Mesendoderm (in vitro differentiated cells): Measurements from ENCODE around the gene MTUS2.

ENCODE experiments used
- DNase-seq: peaks from one replicate; pipeline ENCODE4 v3.0.0; 2013
- H2AK5ac ChIP-seq: 2 replicates; pipeline ENCODE4 v1.6.1; 2013; ENCODE audit warnings: low read length, inconsistent platforms
- H2BK120ac ChIP-seq: 2 replicates; pipeline ENCODE4 v1.6.1; 2013; ENCODE audit warnings: low read depth, mild to moderate bottlenecking, low read length, moderate library complexity, mixed read lengths
- H2BK15ac ChIP-seq: replicated peaks from 2 replicates; pipeline ENCODE4 v1.6.1; 2013; ENCODE audit warnings: low read depth, mild to moderate bottlenecking, moderate library complexity
- H2BK5ac ChIP-seq: 2 replicates; pipeline ENCODE4 v1.6.1; 2013; ENCODE audit warnings: low read length, inconsistent platforms
- H3K18ac ChIP-seq: 2 replicates; pipeline ENCODE4 v1.6.1; 2013; ENCODE audit warnings: mild to moderate bottlenecking, low read length, mixed read lengths
- H3K23ac ChIP-seq: one replicate; pipeline ENCODE4 v1.6.1; 2013; ENCODE audit warnings: low read length
- H3K27ac ChIP-seq: 2 replicates; pipeline ENCODE4 v1.5.1; 2013; ENCODE audit warnings: low read depth, mild to moderate bottlenecking, inconsistent platforms, low read length, moderate library complexity
- H3K27me3 ChIP-seq: 2 replicates; pipeline ENCODE4 v1.6.1; 2013; ENCODE audit warnings: low read length, control low read depth, mild to moderate bottlenecking, inconsistent platforms; ENCODE audit not compliant: insufficient read depth, poor library complexity
- H3K36me3 ChIP-seq: 2 replicates; pipeline ENCODE4 v1.6.1; 2013; ENCODE audit warnings: low read length, inconsistent platforms; ENCODE audit not compliant: control insufficient read depth, insufficient read depth
- H3K4ac ChIP-seq: one replicate; pipeline ENCODE4 v1.6.1; 2013; ENCODE audit warnings: low read depth, mild to moderate bottlenecking, low read length, moderate library complexity
- H3K4me1 ChIP-seq: 2 replicates; pipeline ENCODE4 v1.6.1; 2013; ENCODE audit warnings: low read depth, low read length, inconsistent platforms; ENCODE audit not compliant: control insufficient read depth
- H3K4me2 ChIP-seq: 2 replicates; pipeline ENCODE4 v1.6.1; 2013; ENCODE audit warnings: low read length
- H3K4me3 ChIP-seq: 2 replicates; pipeline ENCODE4 v1.5.1; 2013; ENCODE audit warnings: mild to moderate bottlenecking, low read length
- H3K56ac ChIP-seq: one replicate; pipeline ENCODE4 v1.6.1; 2013; ENCODE audit warnings: low read length
- H3K79me1 ChIP-seq: 2 replicates; pipeline ENCODE4 v1.6.1; 2013; ENCODE audit warnings: low read length, inconsistent platforms
- H3K79me2 ChIP-seq: 2 replicates; pipeline ENCODE4 v1.6.1; 2013; ENCODE audit warnings: mild to moderate bottlenecking, low read length; ENCODE audit not compliant: control insufficient read depth, insufficient read depth
- H3K9ac ChIP-seq: 2 replicates; pipeline ENCODE4 v1.6.1; 2013; ENCODE audit warnings: low read length, inconsistent platforms
- H4K5ac ChIP-seq: one replicate; pipeline ENCODE4 v1.6.1; 2013; ENCODE audit warnings: low read length
- H4K8ac ChIP-seq: one replicate; pipeline ENCODE4 v1.6.1; 2013; ENCODE audit warnings: low read depth, mild to moderate bottlenecking, control low read depth, low read length, moderate library complexity
- WGBS: extraction: QIAGEN DNeasy Blood & Tissue Kit; methylation state at CpG from one replicate; pipeline ENCODE4 v1.1.7; 2013; ENCODE audit warnings: low lambda C conversion rate, missing lambda C conversion rate; ENCODE audit not compliant: insufficient coverage; ENCODE audit errors: extremely low coverage; 5-methylcytosine and 5-hydroxymethylcytosine counted together

MTUS2 gene

DNA sequence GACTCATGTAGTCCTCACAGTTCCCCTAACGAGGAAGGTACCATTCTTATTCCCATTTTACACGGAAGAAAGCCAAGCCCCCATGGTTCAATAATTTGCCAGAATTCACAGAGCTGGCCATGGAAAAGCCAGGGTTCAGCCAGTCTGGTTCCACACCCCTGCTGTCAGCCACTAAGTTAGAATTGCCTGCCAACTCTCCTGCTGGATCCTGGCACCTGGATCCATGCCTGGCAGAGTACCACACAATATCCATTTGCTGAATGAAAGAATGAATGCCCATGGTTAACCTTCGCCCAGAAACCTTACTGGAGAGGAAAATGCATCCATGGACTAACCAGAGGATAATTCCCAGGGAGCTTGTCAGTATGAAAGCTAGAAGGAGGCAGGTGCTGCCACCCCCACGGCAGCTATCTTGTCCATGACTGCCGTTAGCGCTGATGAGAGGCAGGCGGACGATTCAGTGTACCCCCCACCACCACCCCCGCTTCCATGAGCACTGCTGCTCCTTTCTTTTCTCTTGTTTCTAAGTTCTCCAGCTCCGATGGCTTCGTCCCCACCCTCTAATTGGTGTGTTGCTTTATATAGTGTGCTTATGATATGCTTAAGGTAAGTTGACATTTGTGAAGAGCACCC lies 660.9 kb downstream of the MTUS2 start:
- Histone ChIP-seq H3K79me1 (no peaks in the 10 kb centered on the region), H3K18ac (no peak overlapping the region), H3K4ac (no peak overlapping the region), H3K27me3 (no peaks in the 10 kb centered on the region), H3K36me3 (no peaks in the 10 kb centered on the region), H2BK5ac (no peak overlapping the region), H3K27ac (no peak overlapping the region), H3K4me2 (no peak overlapping the region), H3K4me3 (no peak overlapping the region), H3K79me2 (no peaks in the 10 kb centered on the region), H3K4me1 (peaks cover 11% of the 10 kb centered on the region), H2BK15ac (no peak overlapping the region), H4K5ac (no peak overlapping the region), H3K56ac (no peak overlapping the region), H2AK5ac (no peak overlapping the region), H2BK120ac (no peak overlapping the region), H4K8ac (no peak overlapping the region), H3K23ac (no peak overlapping the region), H3K9ac (no peak overlapping the region)
- no peak for DNase-seq
- no CpG with 5 or more reads among the region's 11 CpGs for WGBS

DNA sequence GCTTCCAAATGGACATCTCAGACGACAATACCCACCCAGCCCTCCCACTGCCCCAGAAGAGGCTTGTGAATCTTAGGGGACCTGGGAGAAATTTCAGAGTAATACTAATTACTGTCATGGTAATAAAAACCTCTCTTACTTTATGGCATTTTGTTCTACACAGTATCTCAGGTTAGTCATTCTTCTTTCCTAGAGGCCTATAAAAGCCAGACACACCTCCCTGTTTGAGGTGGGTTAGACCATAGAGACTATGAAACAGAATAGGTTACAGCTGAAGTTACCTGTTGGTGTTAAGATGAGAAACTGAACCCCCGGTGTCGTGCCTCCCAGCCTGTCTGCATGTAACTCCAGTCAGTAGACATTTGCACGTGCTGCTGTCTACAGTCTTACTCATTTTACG lies 661.5 kb downstream of the MTUS2 start:
- H3K56ac ChIP-seq: no peak overlapping the region
- WGBS: no CpG with 5 or more reads among the region's 5 CpGs

DNA sequence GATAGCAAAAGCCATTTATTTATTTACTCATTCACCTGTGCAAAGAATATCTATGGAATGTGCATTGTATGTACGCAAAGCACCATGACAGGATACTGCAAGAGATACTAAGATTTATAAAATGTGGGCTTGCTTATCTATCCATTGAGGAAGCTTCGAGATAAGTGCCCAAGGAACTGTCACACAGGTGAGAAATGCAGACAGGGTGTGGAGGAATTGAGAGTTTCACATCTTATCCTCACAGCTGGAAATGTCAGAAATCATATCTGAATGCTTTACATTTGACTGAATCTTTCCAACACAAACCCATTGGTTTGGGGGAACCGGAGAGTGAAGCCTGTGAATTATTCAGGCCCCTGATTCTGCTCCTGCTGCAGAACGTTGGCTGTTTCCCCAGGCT lies 662.4 kb downstream of the MTUS2 start:
- Histone ChIP-seq H3K27me3 (no peaks in the 10 kb centered on the region), H3K9ac (no peak overlapping the region), H2BK120ac (no peak overlapping the region), H4K8ac (no peak overlapping the region), H3K4ac (no peak overlapping the region), H3K4me1 (peaks cover 11% of the 10 kb centered on the region), H2AK5ac (no peak overlapping the region), H3K79me2 (no peaks in the 10 kb centered on the region), H2BK15ac (no peak overlapping the region), H2BK5ac (no peak overlapping the region), H3K27ac (no peak overlapping the region), H3K4me3 (no peak overlapping the region), H3K79me1 (no peaks in the 10 kb centered on the region), H3K36me3 (no peaks in the 10 kb centered on the region), H3K23ac (no peak overlapping the region), H3K56ac (no peak overlapping the region), H3K18ac (no peak overlapping the region), H4K5ac (no peak overlapping the region), H3K4me2 (no peak overlapping the region)
- no CpG with 5 or more reads among the region's 4 CpGs for WGBS
- DNase-seq: peak; percentile 66

More for the DNA sequence above, 661.5 kb downstream of the MTUS2 start:
- no peaks in the 10 kb centered on the region for H3K27me3 ChIP-seq
- H3K23ac ChIP-seq: no peak overlapping the region
- no peaks in the 10 kb centered on the region for H3K79me2 ChIP-seq
- H3K4me3 ChIP-seq: no peak overlapping the region
- H3K4ac ChIP-seq: no peak overlapping the region
- no peak overlapping the region for H4K8ac ChIP-seq
- no peak overlapping the region for H3K27ac ChIP-seq
- H3K9ac ChIP-seq: no peak overlapping the region
- H3K18ac ChIP-seq: no peak overlapping the region
- no peaks in the 10 kb centered on the region for H3K79me1 ChIP-seq
- peaks cover 11% of the 10 kb centered on the region for H3K4me1 ChIP-seq
- H2BK5ac ChIP-seq: no peak overlapping the region
- no peak overlapping the region for H2BK15ac ChIP-seq
- H3K4me2 ChIP-seq: no peak overlapping the region
- no peak for DNase-seq
- H4K5ac ChIP-seq: no peak overlapping the region
- H2BK120ac ChIP-seq: no peak overlapping the region
- H2AK5ac ChIP-seq: no peak overlapping the region
- H3K36me3 ChIP-seq: no peaks in the 10 kb centered on the region

DNA sequence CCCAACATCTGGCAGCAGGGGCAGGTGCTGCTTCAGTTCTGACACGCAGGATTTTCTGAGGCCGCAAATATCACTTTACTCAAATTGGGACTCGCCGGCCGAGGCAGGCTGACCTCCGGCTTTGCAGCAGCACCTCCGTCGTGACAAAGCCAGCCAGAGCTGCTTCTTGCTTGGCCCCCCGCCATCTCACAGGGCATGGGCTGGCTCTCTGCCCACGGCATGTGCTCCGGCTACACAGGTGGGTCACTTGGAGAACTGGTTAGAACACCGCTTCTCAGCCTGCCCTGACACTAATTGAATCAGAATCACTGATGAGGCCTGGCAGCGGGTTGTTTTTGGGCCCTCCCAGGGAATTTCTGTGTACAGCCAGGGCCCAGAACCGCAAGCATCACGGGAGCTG lies 663.1 kb downstream of the MTUS2 start:
- H2BK15ac ChIP-seq: no peak overlapping the region
- no peaks in the 10 kb centered on the region for H3K79me2 ChIP-seq
- no peak overlapping the region for H3K4me2 ChIP-seq
- H3K56ac ChIP-seq: peak overlapping the region; percentile 44
- no peak overlapping the region for H3K4me3 ChIP-seq
- H4K5ac ChIP-seq: no peak overlapping the region
- no peak overlapping the region for H3K27ac ChIP-seq
- DNase-seq: no peak
- peak overlapping the region; percentile 36 for H2AK5ac ChIP-seq
- no peak overlapping the region for H3K9ac ChIP-seq
- H3K23ac ChIP-seq: no peak overlapping the region
- no peaks in the 10 kb centered on the region for H3K27me3 ChIP-seq
- no peak overlapping the region for H2BK120ac ChIP-seq
- no CpG with 5 or more reads among the region's 15 CpGs for WGBS
- H3K36me3 ChIP-seq: no peaks in the 10 kb centered on the region
- peak overlapping the region; percentile 44 for H3K4ac ChIP-seq
- H4K8ac ChIP-seq: no peak overlapping the region
- H2BK5ac ChIP-seq: no peak overlapping the region
- peaks cover 11% of the 10 kb centered on the region for H3K4me1 ChIP-seq
- H3K18ac ChIP-seq: peak overlapping the region; percentile 9
- no peaks in the 10 kb centered on the region for H3K79me1 ChIP-seq

DNA sequence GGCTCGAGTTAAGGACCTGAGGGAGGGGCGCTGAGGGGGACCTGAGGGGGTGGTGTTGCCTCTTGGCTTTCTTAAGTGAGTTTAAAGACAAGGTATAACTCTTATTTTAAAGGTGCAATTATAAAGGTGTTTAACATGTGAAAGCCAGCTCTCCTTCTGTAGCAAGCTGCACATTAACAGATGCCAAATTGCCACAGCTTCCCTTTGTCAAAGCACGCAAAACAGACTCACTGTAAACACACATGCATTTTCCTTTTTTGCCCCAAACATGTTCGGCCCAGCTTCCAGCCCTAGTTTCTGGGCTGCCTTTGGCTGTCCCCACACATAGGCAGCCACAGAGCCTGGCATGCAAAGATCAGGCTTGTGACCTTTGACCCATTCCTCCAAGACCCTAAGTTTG lies 663.5 kb downstream of the MTUS2 start:
- no peaks in the 10 kb centered on the region for H3K79me1 ChIP-seq
- H3K4me1 ChIP-seq: peaks cover 11% of the 10 kb centered on the region
- no CpG with 5 or more reads among the region's 4 CpGs for WGBS
- H2BK120ac ChIP-seq: no peak overlapping the region
- no peak overlapping the region for H4K8ac ChIP-seq
- H3K56ac ChIP-seq: peak overlapping the region; percentile 3
- no peak overlapping the region for H4K5ac ChIP-seq
- H3K79me2 ChIP-seq: no peaks in the 10 kb centered on the region
- H2BK5ac ChIP-seq: no peak overlapping the region
- peak overlapping the region; percentile 44 for H3K4ac ChIP-seq
- no peak overlapping the region for H3K18ac ChIP-seq
- no peak overlapping the region for H3K27ac ChIP-seq
- H2BK15ac ChIP-seq: no peak overlapping the region
- H3K4me3 ChIP-seq: no peak overlapping the region
- no peaks in the 10 kb centered on the region for H3K27me3 ChIP-seq
- H3K4me2 ChIP-seq: no peak overlapping the region
- no peak for DNase-seq
- no peaks in the 10 kb centered on the region for H3K36me3 ChIP-seq
- H3K9ac ChIP-seq: no peak overlapping the region
- no peak overlapping the region for H3K23ac ChIP-seq
- H2AK5ac ChIP-seq: no peak overlapping the region

DNA sequence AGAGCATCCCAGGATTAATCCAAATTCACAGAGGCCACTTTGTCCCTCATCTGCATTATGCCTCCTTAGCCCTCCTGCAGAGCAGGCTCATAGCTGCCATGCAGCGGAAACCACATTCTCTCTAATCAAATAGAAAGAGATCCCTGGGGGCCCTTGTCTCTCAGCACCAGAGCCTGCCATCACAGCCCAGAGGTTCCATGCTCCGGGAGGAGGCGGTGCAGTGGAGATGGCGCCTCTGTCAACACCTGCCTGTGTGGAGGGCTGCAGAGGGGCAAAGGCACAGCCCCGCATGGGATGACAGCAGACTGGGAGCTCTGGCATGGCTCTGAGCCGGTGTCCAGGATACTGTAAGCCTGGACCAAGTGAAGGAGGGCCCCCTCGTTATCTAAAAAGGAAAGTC lies 664.1 kb downstream of the MTUS2 start:
- Histone ChIP-seq H3K23ac (no peak overlapping the region), H2AK5ac (no peak overlapping the region), H4K5ac (no peak overlapping the region), H2BK120ac (no peak overlapping the region), H3K18ac (no peak overlapping the region), H3K79me2 (no peaks in the 10 kb centered on the region), H3K79me1 (no peaks in the 10 kb centered on the region), H4K8ac (no peak overlapping the region), H3K27me3 (no peaks in the 10 kb centered on the region), H3K36me3 (no peaks in the 10 kb centered on the region), H3K4me3 (no peak overlapping the region), H3K56ac (no peak overlapping the region), H3K4me2 (no peak overlapping the region), H2BK5ac (no peak overlapping the region), H3K9ac (no peak overlapping the region), H3K4ac (no peak overlapping the region), H3K27ac (no peak overlapping the region), H3K4me1 (peaks cover 11% of the 10 kb centered on the region), H2BK15ac (no peak overlapping the region)
- WGBS: no CpG with 5 or more reads among the region's 7 CpGs
- peak; percentile 54 for DNase-seq
